B cell (primary cell): ENCODE results near the gene SP140.

ENCODE experiments used
- EZH2 ChIP-seq: IDR thresholded peaks from 2 replicates; pipeline ENCODE4 v1.6.1; 2012; ENCODE audit warnings: borderline replicate concordance, low read depth, mild to moderate bottlenecking, moderate library complexity, low read length; ENCODE audit not compliant: insufficient read depth, poor library complexity, severe bottlenecking
- TF ChIP-seq, protein P1 (sequence below): fragments of 200-600 bp; IDR thresholded peaks from one replicate; pipeline ENCODE4 v1.8.0; 2022; ENCODE audit warnings: antibody characterized with exemption, mild to moderate bottlenecking

DNA sequence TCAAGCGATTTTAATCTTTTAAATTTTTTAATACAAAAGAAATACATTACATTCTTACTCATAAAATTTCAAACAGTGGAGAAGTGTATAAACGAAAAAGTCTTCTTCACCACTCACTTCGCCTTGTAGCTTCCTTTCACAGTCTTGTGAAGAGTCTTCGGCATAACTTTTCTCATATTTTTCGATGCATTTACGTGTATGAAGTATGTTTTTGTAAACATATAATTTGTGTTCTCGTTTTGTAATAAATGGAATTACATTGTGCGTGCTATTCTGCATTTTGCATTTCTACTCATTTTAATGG is 102.6 kb downstream of the SP140 start:
- TF ChIP-seq, protein P1, sequence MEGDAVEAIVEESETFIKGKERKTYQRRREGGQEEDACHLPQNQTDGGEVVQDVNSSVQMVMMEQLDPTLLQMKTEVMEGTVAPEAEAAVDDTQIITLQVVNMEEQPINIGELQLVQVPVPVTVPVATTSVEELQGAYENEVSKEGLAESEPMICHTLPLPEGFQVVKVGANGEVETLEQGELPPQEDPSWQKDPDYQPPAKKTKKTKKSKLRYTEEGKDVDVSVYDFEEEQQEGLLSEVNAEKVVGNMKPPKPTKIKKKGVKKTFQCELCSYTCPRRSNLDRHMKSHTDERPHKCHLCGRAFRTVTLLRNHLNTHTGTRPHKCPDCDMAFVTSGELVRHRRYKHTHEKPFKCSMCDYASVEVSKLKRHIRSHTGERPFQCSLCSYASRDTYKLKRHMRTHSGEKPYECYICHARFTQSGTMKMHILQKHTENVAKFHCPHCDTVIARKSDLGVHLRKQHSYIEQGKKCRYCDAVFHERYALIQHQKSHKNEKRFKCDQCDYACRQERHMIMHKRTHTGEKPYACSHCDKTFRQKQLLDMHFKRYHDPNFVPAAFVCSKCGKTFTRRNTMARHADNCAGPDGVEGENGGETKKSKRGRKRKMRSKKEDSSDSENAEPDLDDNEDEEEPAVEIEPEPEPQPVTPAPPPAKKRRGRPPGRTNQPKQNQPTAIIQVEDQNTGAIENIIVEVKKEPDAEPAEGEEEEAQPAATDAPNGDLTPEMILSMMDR, result no peak
- TF ChIP-seq EZH2, result no peak
